ENCODE measurements around the gene PHLPP2. TPM values are rescaled to one million over a fixed set of nuclear protein-coding genes. Genes with fewer than 3 reads are reported as not detected.
A peak's percentile ranks its signal among the peaks of the same experiment; 100 is the strongest.

The PHLPP2 gene, protein sequence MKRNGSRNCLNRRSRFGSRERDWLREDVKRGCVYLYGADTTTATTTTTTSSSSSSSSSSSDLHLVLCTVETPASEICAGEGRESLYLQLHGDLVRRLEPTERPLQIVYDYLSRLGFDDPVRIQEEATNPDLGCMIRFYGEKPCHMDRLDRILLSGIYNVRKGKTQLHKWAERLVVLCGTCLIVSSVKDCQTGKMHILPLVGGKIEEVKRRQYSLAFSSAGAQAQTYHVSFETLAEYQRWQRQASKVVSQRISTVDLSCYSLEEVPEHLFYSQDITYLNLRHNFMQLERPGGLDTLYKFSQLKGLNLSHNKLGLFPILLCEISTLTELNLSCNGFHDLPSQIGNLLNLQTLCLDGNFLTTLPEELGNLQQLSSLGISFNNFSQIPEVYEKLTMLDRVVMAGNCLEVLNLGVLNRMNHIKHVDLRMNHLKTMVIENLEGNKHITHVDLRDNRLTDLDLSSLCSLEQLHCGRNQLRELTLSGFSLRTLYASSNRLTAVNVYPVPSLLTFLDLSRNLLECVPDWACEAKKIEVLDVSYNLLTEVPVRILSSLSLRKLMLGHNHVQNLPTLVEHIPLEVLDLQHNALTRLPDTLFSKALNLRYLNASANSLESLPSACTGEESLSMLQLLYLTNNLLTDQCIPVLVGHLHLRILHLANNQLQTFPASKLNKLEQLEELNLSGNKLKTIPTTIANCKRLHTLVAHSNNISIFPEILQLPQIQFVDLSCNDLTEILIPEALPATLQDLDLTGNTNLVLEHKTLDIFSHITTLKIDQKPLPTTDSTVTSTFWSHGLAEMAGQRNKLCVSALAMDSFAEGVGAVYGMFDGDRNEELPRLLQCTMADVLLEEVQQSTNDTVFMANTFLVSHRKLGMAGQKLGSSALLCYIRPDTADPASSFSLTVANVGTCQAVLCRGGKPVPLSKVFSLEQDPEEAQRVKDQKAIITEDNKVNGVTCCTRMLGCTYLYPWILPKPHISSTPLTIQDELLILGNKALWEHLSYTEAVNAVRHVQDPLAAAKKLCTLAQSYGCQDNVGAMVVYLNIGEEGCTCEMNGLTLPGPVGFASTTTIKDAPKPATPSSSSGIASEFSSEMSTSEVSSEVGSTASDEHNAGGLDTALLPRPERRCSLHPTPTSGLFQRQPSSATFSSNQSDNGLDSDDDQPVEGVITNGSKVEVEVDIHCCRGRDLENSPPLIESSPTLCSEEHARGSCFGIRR (N-terminal part only)
- total RNA-seq: 3.4 TPM
- long read RNA-seq, partial matches to known transcripts: 0 of 2 reads
- long read RNA-seq, other reads (novel, unspliced or antisense): 2 of 2 reads

DNA sequence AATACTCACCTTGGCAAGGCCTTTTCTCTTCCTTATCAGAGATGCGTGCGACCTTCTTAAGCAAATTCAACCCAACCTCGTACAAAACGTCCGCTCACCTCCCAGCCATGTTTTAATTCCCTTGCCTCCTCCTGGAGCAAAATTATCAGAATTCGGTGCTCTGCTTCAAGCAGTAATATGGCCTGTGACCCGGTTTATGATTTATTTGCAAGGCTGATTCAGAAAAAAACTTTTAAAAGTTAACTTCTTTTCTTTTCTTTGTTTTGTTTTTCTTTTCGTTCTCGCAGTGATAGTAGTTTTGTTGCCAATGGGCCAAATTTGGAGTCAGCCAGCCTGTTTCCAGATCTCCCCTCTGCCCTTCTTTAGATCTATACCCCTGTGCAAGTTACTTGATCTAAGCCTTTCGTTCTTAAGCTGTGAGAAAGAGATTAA lies at the start of gene PHLPP2:
TSS of gene PHLPP2 (minus strand) at position 382 of the 432 bp plus-strand sequence. CDS start 9,906 bp downstream, outside the sequence.
- no peak for DNase-seq
- intact Hi-C loops (cut with micrococcal nuclease): no loop called here

DNA sequence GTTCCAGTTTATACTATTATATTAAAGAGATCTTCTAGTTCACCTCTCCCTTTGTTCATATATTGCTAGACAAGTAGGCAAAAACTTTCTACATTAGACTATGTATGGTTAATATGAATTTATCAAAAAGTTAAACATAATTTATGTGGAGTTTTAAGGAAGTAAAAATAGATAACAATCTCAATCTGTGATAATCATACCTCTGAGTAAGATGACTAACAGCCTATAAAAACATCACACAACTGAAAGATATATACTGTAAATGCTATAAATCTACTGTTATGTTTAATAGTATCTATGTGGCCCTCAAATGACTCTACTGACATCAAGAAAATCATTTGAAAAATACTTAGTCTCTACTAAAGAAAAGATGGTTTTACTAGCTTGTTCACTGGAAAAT lies 47.1 kb upstream of the PHLPP2 start:
- TF ChIP-seq, protein P1, sequence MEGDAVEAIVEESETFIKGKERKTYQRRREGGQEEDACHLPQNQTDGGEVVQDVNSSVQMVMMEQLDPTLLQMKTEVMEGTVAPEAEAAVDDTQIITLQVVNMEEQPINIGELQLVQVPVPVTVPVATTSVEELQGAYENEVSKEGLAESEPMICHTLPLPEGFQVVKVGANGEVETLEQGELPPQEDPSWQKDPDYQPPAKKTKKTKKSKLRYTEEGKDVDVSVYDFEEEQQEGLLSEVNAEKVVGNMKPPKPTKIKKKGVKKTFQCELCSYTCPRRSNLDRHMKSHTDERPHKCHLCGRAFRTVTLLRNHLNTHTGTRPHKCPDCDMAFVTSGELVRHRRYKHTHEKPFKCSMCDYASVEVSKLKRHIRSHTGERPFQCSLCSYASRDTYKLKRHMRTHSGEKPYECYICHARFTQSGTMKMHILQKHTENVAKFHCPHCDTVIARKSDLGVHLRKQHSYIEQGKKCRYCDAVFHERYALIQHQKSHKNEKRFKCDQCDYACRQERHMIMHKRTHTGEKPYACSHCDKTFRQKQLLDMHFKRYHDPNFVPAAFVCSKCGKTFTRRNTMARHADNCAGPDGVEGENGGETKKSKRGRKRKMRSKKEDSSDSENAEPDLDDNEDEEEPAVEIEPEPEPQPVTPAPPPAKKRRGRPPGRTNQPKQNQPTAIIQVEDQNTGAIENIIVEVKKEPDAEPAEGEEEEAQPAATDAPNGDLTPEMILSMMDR (IDR thresholded peaks at IDR 0.05; ENCODE audit: borderline replicate concordance): no peak
- H3K36me3 ChIP-seq: peaks cover 87% of the 10 kb centered on the region
- no peaks in the 10 kb centered on the region for H3K9me3 ChIP-seq (replicated peaks)
- H3K27ac ChIP-seq (replicated peaks): no peak overlapping the region
- no peak for DNase-seq
- H3K4me3 ChIP-seq: no peak overlapping the region
- H3K27me3 ChIP-seq (ENCODE audit: low read depth): no peaks in the 10 kb centered on the region
- intact Hi-C loops (cut with micrococcal nuclease): no loop called here
- H3K4me1 ChIP-seq: no peaks in the 10 kb centered on the region

More for the DNA sequence above, at the start of gene PHLPP2:
- Histone ChIP-seq H3K4me3 (peak within 1 kb of the TSS; percentile 90), H3K27me3 (ENCODE audit: low read depth) (no peaks in the 10 kb centered on the region), H3K9me3 (replicated peaks) (no peaks in the 10 kb centered on the region), H3K36me3 (no peaks in the 10 kb centered on the region), H3K27ac (replicated peaks) (peak within 1 kb of the TSS; percentile 89), H3K4me1 (peaks cover 30% of the 10 kb centered on the region)
- TF ChIP-seq, protein P1 (IDR thresholded peaks at IDR 0.05; ENCODE audit: borderline replicate concordance): no peak

DNA sequence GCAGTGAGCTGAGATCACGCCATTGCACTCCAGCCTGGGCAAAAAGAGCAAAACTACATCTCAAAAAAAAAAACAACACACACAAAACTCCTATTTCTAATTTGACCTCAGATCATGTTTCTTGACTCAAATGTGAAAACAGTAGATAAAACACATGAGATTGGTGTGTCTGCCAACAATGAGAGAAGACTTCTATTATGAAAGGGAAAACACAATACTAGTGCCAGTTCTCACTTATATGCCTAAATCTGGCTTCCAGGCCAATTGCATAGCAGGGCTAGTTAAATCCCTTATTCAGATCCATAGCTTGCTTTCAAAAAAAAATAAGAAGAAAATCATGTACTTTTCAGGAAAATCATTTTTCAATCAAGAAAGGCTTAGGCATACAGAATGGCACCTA lies 44.7 kb upstream of the PHLPP2 start:
- TF ChIP-seq, protein P1 (IDR thresholded peaks at IDR 0.05; ENCODE audit: borderline replicate concordance): no peak
- DNase-seq: no peak
- H3K4me3 ChIP-seq: no peak overlapping the region
- no peaks in the 10 kb centered on the region for H3K9me3 ChIP-seq (replicated peaks)
- peaks cover 90% of the 10 kb centered on the region for H3K36me3 ChIP-seq
- no peak overlapping the region for H3K27ac ChIP-seq (replicated peaks)
- no peaks in the 10 kb centered on the region for H3K4me1 ChIP-seq
- intact Hi-C loops (cut with micrococcal nuclease): no loop called here
- H3K27me3 ChIP-seq (ENCODE audit: low read depth): no peaks in the 10 kb centered on the region

DNA sequence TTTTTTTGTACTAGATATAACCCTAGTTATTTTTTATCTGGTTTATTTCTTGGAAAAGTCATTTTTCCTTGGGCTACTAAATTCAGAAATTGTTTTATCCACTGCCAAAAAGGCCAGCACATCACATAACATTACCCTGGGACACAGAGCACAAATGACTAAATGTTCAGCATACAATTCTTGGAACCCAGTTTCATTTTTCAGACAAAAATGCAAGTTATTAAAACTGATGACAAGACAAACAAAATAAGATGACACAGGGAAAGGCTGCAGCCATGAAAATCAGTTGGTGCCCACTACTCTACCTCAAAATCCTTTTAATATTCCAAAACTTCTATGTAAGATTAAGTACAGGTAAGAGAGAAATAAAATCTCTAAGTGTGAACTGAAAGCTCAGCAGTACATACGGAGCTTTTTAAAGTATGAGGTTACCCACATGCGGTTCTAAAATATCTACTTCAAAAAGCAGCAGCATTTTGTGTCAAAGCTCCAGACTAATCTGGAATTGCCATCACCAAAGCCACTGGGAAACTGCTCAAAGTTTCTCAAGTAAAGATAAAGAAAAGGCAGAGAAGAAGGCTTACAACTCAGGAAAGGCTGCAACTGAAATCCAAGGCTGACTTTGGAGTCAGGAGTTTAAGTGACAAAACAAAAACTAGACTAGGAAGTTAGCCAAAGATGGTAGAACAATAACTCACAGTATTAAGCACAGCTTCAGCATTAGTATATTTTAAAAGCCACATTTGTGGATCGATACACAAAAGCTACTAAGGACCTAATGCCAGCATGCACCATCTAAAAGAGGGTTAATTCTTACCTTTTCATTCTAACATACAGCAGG lies 42.8 kb upstream of the PHLPP2 start:
- Histone ChIP-seq H3K4me3 (no peak overlapping the region), H3K27me3 (ENCODE audit: low read depth) (no peaks in the 10 kb centered on the region), H3K9me3 (replicated peaks) (no peaks in the 10 kb centered on the region), H3K27ac (replicated peaks) (no peak overlapping the region), H3K36me3 (peaks cover 90% of the 10 kb centered on the region), H3K4me1 (no peaks in the 10 kb centered on the region)
- DNase-seq: no peak
- intact Hi-C loops (cut with micrococcal nuclease): no loop called here
- TF ChIP-seq, protein P1 (IDR thresholded peaks at IDR 0.05; ENCODE audit: borderline replicate concordance): no peak

Measured in left ventricle myocardium inferior (tissue), 1 donor.